Kasumi-1 (cell line): Measurements from ENCODE around the gene ZNF568.

Experiments used
- DNase-seq, 2 experiments: peaks; one replicate each; lab custom pipeline; 2025; lab: John Stamatoyannopoulos, UW

The ZNF568 gene

GRCh38 chr19:36999313-36999712, 83.2 kb downstream of the ZNF568 start:
- DNase-seq: no peak

GRCh38 chr19:37007587-37008220, 91.6 kb downstream of the ZNF568 start:
- DNase-seq: no peak

GRCh38 chr19:37009871-37010270, 93.7 kb downstream of the ZNF568 start:
- no peak for DNase-seq

GRCh38 chr19:37012093-37012745, 96.1 kb downstream of the ZNF568 start:
- DNase-seq: no peak

- DNase-seq: no peak
Measured at GRCh38 chr19:37014456-37014855, 98.3 kb downstream of the ZNF568 start.

- DNase-seq: no peak
Measured at GRCh38 chr19:37045140-37045539, 129.0 kb downstream of the ZNF568 start.
